ENCODE data around the gene CASP8AP2.
"Not testable (repeated sequence)": the region's sequence is repeated elsewhere in the genome, so short reads cannot be mapped to it uniquely, and the experiment has no call there.

DNA sequence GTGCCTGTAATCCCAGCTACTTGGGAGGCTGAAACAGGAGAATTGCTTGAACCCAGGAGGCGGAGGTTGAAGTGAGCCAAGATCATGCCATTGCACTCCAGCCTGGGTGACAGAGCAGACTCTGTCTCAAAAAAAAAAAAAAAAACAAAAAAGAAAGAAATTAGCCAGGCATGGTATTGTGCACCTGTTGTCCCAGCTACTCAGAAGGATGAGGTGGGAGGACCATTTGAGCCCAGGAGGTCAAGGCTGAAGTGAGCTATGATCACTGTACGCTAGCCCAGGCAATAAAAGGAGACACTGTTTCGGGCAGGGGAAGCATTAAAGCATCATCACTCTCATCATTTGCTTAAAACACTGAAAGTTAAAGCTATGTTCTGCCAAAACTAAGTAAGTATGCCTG is 16.3 kb upstream of the CASP8AP2 start:
- TF ChIP-seq, protein P1, sequence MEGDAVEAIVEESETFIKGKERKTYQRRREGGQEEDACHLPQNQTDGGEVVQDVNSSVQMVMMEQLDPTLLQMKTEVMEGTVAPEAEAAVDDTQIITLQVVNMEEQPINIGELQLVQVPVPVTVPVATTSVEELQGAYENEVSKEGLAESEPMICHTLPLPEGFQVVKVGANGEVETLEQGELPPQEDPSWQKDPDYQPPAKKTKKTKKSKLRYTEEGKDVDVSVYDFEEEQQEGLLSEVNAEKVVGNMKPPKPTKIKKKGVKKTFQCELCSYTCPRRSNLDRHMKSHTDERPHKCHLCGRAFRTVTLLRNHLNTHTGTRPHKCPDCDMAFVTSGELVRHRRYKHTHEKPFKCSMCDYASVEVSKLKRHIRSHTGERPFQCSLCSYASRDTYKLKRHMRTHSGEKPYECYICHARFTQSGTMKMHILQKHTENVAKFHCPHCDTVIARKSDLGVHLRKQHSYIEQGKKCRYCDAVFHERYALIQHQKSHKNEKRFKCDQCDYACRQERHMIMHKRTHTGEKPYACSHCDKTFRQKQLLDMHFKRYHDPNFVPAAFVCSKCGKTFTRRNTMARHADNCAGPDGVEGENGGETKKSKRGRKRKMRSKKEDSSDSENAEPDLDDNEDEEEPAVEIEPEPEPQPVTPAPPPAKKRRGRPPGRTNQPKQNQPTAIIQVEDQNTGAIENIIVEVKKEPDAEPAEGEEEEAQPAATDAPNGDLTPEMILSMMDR (IDR thresholded peaks at IDR 0.05 in 4 of 5, conservative IDR thresholded peaks at IDR 0.05 in 1 of 5), result not testable (repeated sequence)
- TF ChIP-seq POLR2A (IDR thresholded peaks at IDR 0.05), result not testable (repeated sequence)
